GM12875 (cell line): ENCODE results near the gene TRA2A.

Source experiments
- H3K4me3 ChIP-seq: one replicate; pipeline ENCODE4 v1.5.1; 2011; ENCODE audit warnings: low read depth, low read length, control low read depth
- CTCF ChIP-seq: IDR thresholded peaks from 2 replicates; pipeline ENCODE4 v1.5.1; 2011; ENCODE audit warnings: low read depth, mild to moderate bottlenecking, control low read depth, inconsistent platforms, low read length, moderate library complexity, borderline replicate concordance; ENCODE audit not compliant: insufficient read depth

TRA2A gene

GRCh38 chr7:23456093-23456492 lies 75.7 kb downstream of the TRA2A start:
- TF ChIP-seq CTCF, result no peak

GRCh38 chr7:23454881-23455526 lies 76.8 kb downstream of the TRA2A start:
- H3K4me3 ChIP-seq, result no peak overlapping the region
- no peak for TF ChIP-seq CTCF

More at GRCh38 chr7:23456093-23456492, 75.7 kb downstream of the TRA2A start:
- no peak overlapping the region for H3K4me3 ChIP-seq
